Activated CD4-positive, alpha-beta memory T cell treated with anti-CD3 and anti-CD28 coated beads for 36 hours (primary cell): ENCODE measurements around the gene XYLT1. TPM values are rescaled to one million over a fixed set of nuclear protein-coding genes. Genes with fewer than 3 reads are reported as not detected.

Source experiments
- CTCF ChIA-PET: fragments of 350-600 bp; sonication (Branson Sonifier 250); formaldehyde crosslinking; loops from one replicate; lab custom pipeline; 2021; ENCODE audit warnings: antibody characterized with exemption, inconsistent platforms; lab: Charles Lee
- POLR2A ChIA-PET: fragments of 350-600 bp; sonication (Branson Sonifier 250); formaldehyde crosslinking; loops from one replicate; lab custom pipeline; 2021; ENCODE audit warnings: antibody characterized with exemption; lab: Charles Lee
- DNase-seq: peaks from one replicate; pipeline ENCODE4 v3.0.0-alpha.2; 2020
- H3K27ac Mint-ChIP-seq: one replicate; pipeline ENCODE4 v1.8.0; 2021; ENCODE audit warnings: mixed read lengths
- H3K27me3 Mint-ChIP-seq: one replicate; pipeline ENCODE4 v1.8.0; 2021; ENCODE audit warnings: mixed read lengths
- H3K36me3 Mint-ChIP-seq: one replicate; pipeline ENCODE4 v1.8.0; 2021; ENCODE audit warnings: mixed read lengths
- H3K4me1 Mint-ChIP-seq: one replicate; pipeline ENCODE4 v1.8.0; 2021; ENCODE audit warnings: low read depth, mixed read lengths
- H3K4me3 Mint-ChIP-seq: one replicate; pipeline ENCODE4 v1.8.0; 2021; ENCODE audit warnings: mild to moderate bottlenecking, mixed read lengths
- H3K9me3 Mint-ChIP-seq: one replicate; pipeline ENCODE4 v1.8.0; 2021; ENCODE audit warnings: mixed read lengths
- intact Hi-C: fragments of 100-400 bp; cut with micrococcal nuclease; formaldehyde crosslinking; loops from one replicate; pipeline ENCODE4 v1.15.1; 2023
- total RNA-seq, 2 experiments: library from RNA; stranded (reverse); gene quantifications; one replicate each; pipeline ENCODE4 v1.2.3, GENCODE V29; 2021

The XYLT1 gene
- total RNA-seq, 2 experiments from 2014 or later: 6.2 to 6.8 TPM

DNA sequence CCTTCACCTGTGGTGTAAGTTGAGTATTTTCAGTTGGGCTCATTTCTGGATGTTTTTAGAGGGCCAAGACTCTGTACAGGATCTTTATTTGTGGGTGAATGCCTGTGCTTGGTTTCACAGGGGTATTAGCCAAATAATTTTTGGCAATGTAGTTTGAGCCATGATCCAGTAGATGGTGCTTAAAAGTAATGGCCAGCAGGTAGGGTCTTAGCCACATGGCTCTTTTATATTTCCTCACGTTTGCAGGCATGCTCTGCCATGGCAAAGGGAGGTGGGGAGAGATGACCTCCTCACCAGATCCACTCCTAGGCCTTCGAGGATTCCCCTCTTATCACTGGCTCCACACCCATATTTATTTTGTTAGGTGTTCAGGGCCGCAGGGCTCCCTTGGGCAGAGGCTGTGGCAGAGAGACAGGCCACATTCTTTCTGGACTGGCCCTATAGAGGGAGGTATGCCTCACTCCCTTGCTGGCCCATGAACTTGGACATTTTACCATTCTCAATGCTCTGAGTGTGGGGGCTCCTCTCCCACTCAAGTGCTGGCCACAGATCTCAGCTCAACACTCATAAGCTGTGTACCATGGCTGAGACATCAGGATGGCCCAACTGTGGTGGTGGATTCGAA is 417.1 kb downstream of the XYLT1 start:
- no peak for DNase-seq
- Mint-ChIP-seq H3K27me3 (no peaks in the 10 kb centered on the region), H3K9me3 (peaks cover 23% of the 10 kb centered on the region), H3K27ac (no peak overlapping the region), H3K4me3 (no peak overlapping the region), H3K36me3 (peaks cover 7% of the 10 kb centered on the region), H3K4me1 (no peaks in the 10 kb centered on the region)
- intact Hi-C loops: no loop called here
- CTCF ChIA-PET: no interaction called here
- POLR2A ChIA-PET: no interaction called here
